Spleen (tissue), 11 donors: ENCODE results near the gene NAE1. TPM values are rescaled to one million over a fixed set of nuclear protein-coding genes. Genes with fewer than 3 reads are reported as not detected.

Source experiments
- DNase-seq: peaks from one replicate; pipeline ENCODE4 v3.0.0-alpha.2; 2020
- H3K27ac ChIP-seq, 8 donors: fragments of 200-600 bp; sonication (generic) in 7 of 8; 1 replicate in 4 of 8; 2 replicates in 4 of 8; pipeline versions ENCODE4 v1.5.0 to v1.8.0; 2016 to 2021; ENCODE audit warnings: inconsistent platforms in 4 of 8, mild to moderate bottlenecking in 4 of 8, moderate library complexity in 1 of 8
- H3K27me3 ChIP-seq, 7 donors: fragments of 200-600 bp; sonication (generic) in 6 of 7; replicated peaks in 1 of 7; 1 replicate in 4 of 7; 2 replicates in 3 of 7; pipeline versions ENCODE4 v1.5.0 to v1.8.0; 2016 to 2021; ENCODE audit warnings: inconsistent platforms in 3 of 7, mild to moderate bottlenecking in 1 of 7
- H3K36me3 ChIP-seq, 6 donors: fragments of 200-600 bp; sonication (generic) in 5 of 6; 1 replicate in 4 of 6; 2 replicates in 2 of 6; pipeline versions ENCODE4 v1.5.0 to v1.8.0; 2016 to 2021; ENCODE audit warnings: inconsistent platforms in 2 of 6
- H3K4me1 ChIP-seq, 6 donors: fragments of 200-600 bp; sonication (generic) in 5 of 6; 1 replicate in 3 of 6; 2 replicates in 3 of 6; pipeline versions ENCODE4 v1.5.0 to v1.8.0; 2016 to 2021; ENCODE audit warnings: inconsistent platforms in 3 of 6
- H3K4me3 ChIP-seq, 8 donors: fragments of 200-600 bp; sonication (generic) in 7 of 8; 1 replicate in 4 of 8; 2 replicates in 4 of 8; pipeline versions ENCODE4 v1.5.0 to v1.8.0; 2016 to 2021; ENCODE audit warnings: inconsistent platforms in 4 of 8, mild to moderate bottlenecking in 4 of 8, moderate library complexity in 2 of 8
- H3K9me3 ChIP-seq, 8 donors: fragments of 200-600 bp; sonication (generic) in 7 of 8; 1 replicate in 4 of 8; 2 replicates in 4 of 8; pipeline versions ENCODE4 v1.5.0 to v1.8.0; 2016 to 2021; ENCODE audit warnings: inconsistent platforms in 4 of 8
- CTCF ChIP-seq, 11 experiments: fragments of 200-600 bp in 7 of 11; fragments of 450-650 bp in 4 of 11; sonication (generic) in 4 of 11; IDR thresholded peaks in 8 of 11; conservative IDR thresholded peaks in 3 of 11; 1 replicate in 7 of 11; 2 replicates in 4 of 11; pipeline versions ENCODE4 v1.4.0 to v1.8.0; 2016 to 2021; ENCODE audit warnings: antibody characterized with exemption in 11 of 11, inconsistent platforms in 4 of 11, mild to moderate bottlenecking in 1 of 11
- POLR2A ChIP-seq, 3 donors: fragments of 450-650 bp; IDR thresholded peaks; one replicate each; pipeline ENCODE4 v1.5.1; 2017; ENCODE audit warnings: antibody characterized with exemption in 3 of 3, mild to moderate bottlenecking in 1 of 3
- POLR2AphosphoS5 ChIP-seq, 3 donors: sonication (generic); formaldehyde crosslinking; IDR thresholded peaks; one replicate each; pipeline ENCODE4 v1.5.1; 2017; ENCODE audit warnings: antibody characterized with exemption in 3 of 3
- WGBS, 5 donors: extraction: QIAGEN DNeasy Blood & Tissue Kit in 3 of 5; methylation state at CpG; one replicate each; pipeline versions ENCODE4 v1.1.5 to v1.1.7; 2013 to 2018; 5-methylcytosine and 5-hydroxymethylcytosine counted together
- intact Hi-C: fragments of 100-400 bp; cut with DNase I; formaldehyde crosslinking; loops from one replicate; pipeline ENCODE4 v1.15.0; 2023; ENCODE audit warnings: low total_unique reads
- polyA plus RNA-seq, 3 donors: library from polyadenylated mRNA; stranded (reverse); fragments of 200-250 nt; gene quantifications; one replicate each; pipeline ENCODE4 v1.2.1, GENCODE V29; 2013
- total RNA-seq, 7 donors: library from RNA; depleted of rRNA in 3 of 7; stranded (reverse); fragments of >200 nt in 3 of 7; fragmentation: NEBNext Ultra II Directional in 4 of 7; extraction: Animal tissue kit (Norgen Biotek cat#: 25700) in 4 of 7; gene quantifications; one replicate each; pipeline versions ENCODE4 v1.1.0 to v1.2.1, GENCODE V29; 2016 to 2021
- donor health status: healthy with polysubstance abuse.
- donor health status: DM: no; HTN: no; CAD: no; lungs with moderate emphysema.
- donor health status: DM: no; HTN: no; CAD: no.
- donor health status: Bipolar disorder and iron deficiency.
- donor health status: healthy.
- donor health status: DM: no; HTN: no; CAD: no.
- donor health status: DM: yes; HTN: yes; CAD: no.

The NAE1 gene
- total and polyA plus RNA-seq, 10 donors = 29.7 to 51.4 (median 38.8) TPM

GRCh38 chr16:66774981-66775380 is 55.8 kb downstream of the NAE1 start:
- H3K9me3 ChIP-seq = peaks cover 0 to 5% (median 0%) of the 10 kb centered on the region in 8 donors
- H3K36me3 ChIP-seq = no peaks in the 10 kb centered on the region
- no peak overlapping the region for H3K27ac ChIP-seq
- TF ChIP-seq CTCF (IDR thresholded peaks at IDR 0.05 in 8 of 11, conservative IDR thresholded peaks at IDR 0.05 in 3 of 11) (no peak), POLR2AphosphoS5 (IDR thresholded peaks at IDR 0.05) (no peak), POLR2A (IDR thresholded peaks at IDR 0.05) (no peak)
- H3K4me3 ChIP-seq = no peak overlapping the region
- no peak for DNase-seq
- H3K27me3 ChIP-seq = no peaks in the 10 kb centered on the region
- intact Hi-C loops = no loop called here
- H3K4me1 ChIP-seq = no peaks in the 10 kb centered on the region
- WGBS, 5 donors = 72 to 81% (median 79%) methylated on average over 2 of the region's 2 CpGs

GRCh38 chr16:66758086-66758485 is 72.7 kb downstream of the NAE1 start:
- no peak for DNase-seq
- intact Hi-C loops = no loop called here
- Histone ChIP-seq H3K4me1 (no peaks in the 10 kb centered on the region), H3K27ac (no peak overlapping the region), H3K36me3 (no peaks in the 10 kb centered on the region), H3K27me3 (peaks cover 0 to 5% (median 0%) of the 10 kb centered on the region in 7 donors), H3K9me3 (no peaks in the 10 kb centered on the region), H3K4me3 (no peak overlapping the region)
- TF ChIP-seq CTCF (IDR thresholded peaks at IDR 0.05 in 8 of 11, conservative IDR thresholded peaks at IDR 0.05 in 3 of 11) = no peak
- TF ChIP-seq POLR2AphosphoS5 (IDR thresholded peaks at IDR 0.05) = no peak
- TF ChIP-seq POLR2A (IDR thresholded peaks at IDR 0.05) = no peak

- no peak for DNase-seq
- WGBS, 5 donors = 54 to 73% (median 61%) methylated on average over 3 of the region's 3 CpGs
- H3K36me3 ChIP-seq = no peaks in the 10 kb centered on the region
- peaks cover 9 to 26% (median 17%) of the 10 kb centered on the region in 6 donors for H3K4me1 ChIP-seq
- no peaks in the 10 kb centered on the region for H3K9me3 ChIP-seq
- H3K27ac ChIP-seq = no peak overlapping the region
- no peak overlapping the region for H3K4me3 ChIP-seq
- intact Hi-C loops = no loop called here
- TF ChIP-seq POLR2AphosphoS5 (IDR thresholded peaks at IDR 0.05) = no peak
- no peak for TF ChIP-seq CTCF (IDR thresholded peaks at IDR 0.05 in 8 of 11, conservative IDR thresholded peaks at IDR 0.05 in 3 of 11)
- TF ChIP-seq POLR2A (IDR thresholded peaks at IDR 0.05) = no peak
- H3K27me3 ChIP-seq = peaks cover 0 to 5% (median 0%) of the 10 kb centered on the region in 7 donors
Measured at GRCh38 chr16:66754819-66755218, 76.0 kb downstream of the NAE1 start.

GRCh38 chr16:66754211-66754610 is 76.6 kb downstream of the NAE1 start:
- WGBS, 5 donors = 90 to 98% (median 93%) methylated on average over 2 of the region's 2 CpGs
- Histone ChIP-seq H3K4me3 (no peak overlapping the region), H3K27me3 (peaks cover 0 to 5% (median 0%) of the 10 kb centered on the region in 7 donors), H3K36me3 (peaks cover 0 to 4% (median 0%) of the 10 kb centered on the region in 6 donors), H3K27ac (no peak overlapping the region), H3K9me3 (no peaks in the 10 kb centered on the region), H3K4me1 (peaks cover 16 to 32% (median 23%) of the 10 kb centered on the region in 6 donors)
- intact Hi-C loops = no loop called here
- TF ChIP-seq POLR2AphosphoS5 (IDR thresholded peaks at IDR 0.05) = no peak
- no peak for TF ChIP-seq POLR2A (IDR thresholded peaks at IDR 0.05)
- TF ChIP-seq CTCF (IDR thresholded peaks at IDR 0.05 in 8 of 11, conservative IDR thresholded peaks at IDR 0.05 in 3 of 11) = no peak
- no peak for DNase-seq
